Peyer's patch (tissue), 4 donors: Measurements from ENCODE around the gene RDH12.

Source experiments
- POLR2A ChIP-seq, 2 donors: fragments of 450-650 bp; IDR thresholded peaks; one replicate each; pipeline ENCODE4 v1.5.1; 2017; ENCODE audit warnings: antibody characterized with exemption in 2 of 2, mild to moderate bottlenecking in 2 of 2, moderate library complexity in 2 of 2
- TF ChIP-seq, protein P1 (sequence below), 6 experiments: fragments of 450-650 bp in 4 of 6; fragments of 200-600 bp in 2 of 6; sonication (generic) in 1 of 6; IDR thresholded peaks; one replicate each; pipeline ENCODE4 v1.5.1; 2017 to 2019; ENCODE audit warnings: antibody characterized with exemption in 6 of 6, mild to moderate bottlenecking in 3 of 6, moderate library complexity in 1 of 6

DNA sequence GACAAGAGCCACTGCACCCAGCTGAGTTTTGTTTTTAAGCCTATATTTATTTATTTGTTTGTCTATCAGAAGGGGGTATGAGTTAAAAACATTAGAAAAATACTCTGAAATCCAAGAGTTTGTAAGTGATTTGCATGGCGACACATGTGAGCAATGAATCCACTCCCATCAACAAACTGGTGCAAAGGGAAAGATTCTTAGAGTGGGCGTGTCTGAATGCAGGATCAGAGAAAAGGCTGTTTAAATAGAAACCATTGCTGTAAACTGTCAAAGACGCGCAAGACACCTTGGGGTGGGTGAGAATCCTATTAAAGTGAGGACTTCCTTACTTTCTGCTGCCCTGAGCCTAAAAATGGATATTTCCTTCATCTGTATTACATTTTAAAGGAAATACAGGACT lies 62.8 kb downstream of the RDH12 start:
- TF ChIP-seq, protein P1, sequence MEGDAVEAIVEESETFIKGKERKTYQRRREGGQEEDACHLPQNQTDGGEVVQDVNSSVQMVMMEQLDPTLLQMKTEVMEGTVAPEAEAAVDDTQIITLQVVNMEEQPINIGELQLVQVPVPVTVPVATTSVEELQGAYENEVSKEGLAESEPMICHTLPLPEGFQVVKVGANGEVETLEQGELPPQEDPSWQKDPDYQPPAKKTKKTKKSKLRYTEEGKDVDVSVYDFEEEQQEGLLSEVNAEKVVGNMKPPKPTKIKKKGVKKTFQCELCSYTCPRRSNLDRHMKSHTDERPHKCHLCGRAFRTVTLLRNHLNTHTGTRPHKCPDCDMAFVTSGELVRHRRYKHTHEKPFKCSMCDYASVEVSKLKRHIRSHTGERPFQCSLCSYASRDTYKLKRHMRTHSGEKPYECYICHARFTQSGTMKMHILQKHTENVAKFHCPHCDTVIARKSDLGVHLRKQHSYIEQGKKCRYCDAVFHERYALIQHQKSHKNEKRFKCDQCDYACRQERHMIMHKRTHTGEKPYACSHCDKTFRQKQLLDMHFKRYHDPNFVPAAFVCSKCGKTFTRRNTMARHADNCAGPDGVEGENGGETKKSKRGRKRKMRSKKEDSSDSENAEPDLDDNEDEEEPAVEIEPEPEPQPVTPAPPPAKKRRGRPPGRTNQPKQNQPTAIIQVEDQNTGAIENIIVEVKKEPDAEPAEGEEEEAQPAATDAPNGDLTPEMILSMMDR (IDR thresholded peaks at IDR 0.05): no peak
- no peak for TF ChIP-seq POLR2A (IDR thresholded peaks at IDR 0.05)
